Measurements from ENCODE around the gene PAX1. TPM values are rescaled to one million over a fixed set of nuclear protein-coding genes. Genes with fewer than 3 reads are reported as not detected.
A peak's percentile ranks its signal among the peaks of the same experiment; 100 is the strongest.

The PAX1 gene
- polyA plus RNA-seq, 3 donors, result not detected

DNA sequence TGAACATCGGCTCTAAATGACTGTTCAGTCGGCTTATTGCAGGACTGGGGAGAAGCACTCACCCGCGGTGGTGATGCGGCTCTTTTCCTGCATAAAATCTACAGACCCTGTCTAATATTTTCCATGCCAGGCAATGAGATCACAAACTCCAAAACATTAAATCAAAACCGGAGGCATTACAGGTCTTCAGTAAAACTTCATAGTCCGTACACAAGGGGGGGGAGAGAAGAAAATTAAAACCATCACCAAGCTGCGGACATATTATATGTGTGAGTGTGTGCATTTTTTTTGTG, 6.3 kb upstream of the PAX1 start:
- H3K4me1 Mint-ChIP-seq, result peaks cover 3% of the 10 kb centered on the region
- DNase-seq, result no peak
- peaks cover 0 to 9% (median 5%) of the 10 kb centered on the region in 7 donors for H3K9me3 Mint-ChIP-seq
- H3K36me3 Mint-ChIP-seq, result peaks cover 2 to 3% of the 10 kb centered on the region in 2 donors
- peaks cover 71 to 81% (median 77%) of the 10 kb centered on the region in 3 donors for H3K27me3 Mint-ChIP-seq (ENCODE audit: low read depth in 3 of 3)
- H3K27ac Mint-ChIP-seq, result no peak overlapping the region
- H3K4me3 ChIP-seq (replicated peaks in 1 of 3; ENCODE audit: low read depth in 2 of 3, low read length in 3 of 3), result no peak overlapping the region
- intact Hi-C loops (cut with micrococcal nuclease), result no loop called here
- 68% methylated on average over 3 of the region's 8 CpGs for WGBS (ENCODE audit: insufficient coverage)
- H3K9ac ChIP-seq (ENCODE audit: insufficient read depth, low read length, poor library complexity, severe bottlenecking), result no peak overlapping the region
- H4K20me1 ChIP-seq (ENCODE audit: insufficient read depth, low read length), result no peaks in the 10 kb centered on the region
- H3K4me1 ChIP-seq (ENCODE audit: control insufficient read depth in 1 of 2, insufficient read depth in 2 of 2, low read length in 2 of 2), result no peaks in the 10 kb centered on the region
- H3K27me3 ChIP-seq (ENCODE audit: control insufficient read depth in 2 of 2, insufficient read depth in 2 of 2, low read length in 2 of 2), result peaks cover 54 to 76% of the 10 kb centered on the region in 2 donors
- no peaks in the 10 kb centered on the region for H3K79me2 ChIP-seq (ENCODE audit: insufficient read depth, low read length)
- no peak overlapping the region for H3K4me2 ChIP-seq (replicated peaks; ENCODE audit: extremely low read depth, low read length, poor library complexity, severe bottlenecking)
- peaks cover 0 to 41% of the 10 kb centered on the region in 2 donors for H3K9me3 ChIP-seq (replicated peaks in 1 of 2; ENCODE audit: control insufficient read depth in 1 of 2, insufficient read depth in 1 of 2, low read length in 2 of 2)
- H3K4me3 Mint-ChIP-seq, result peak overlapping the region in 1 of 2 donors; percentile 73
- TF ChIP-seq, protein P1, sequence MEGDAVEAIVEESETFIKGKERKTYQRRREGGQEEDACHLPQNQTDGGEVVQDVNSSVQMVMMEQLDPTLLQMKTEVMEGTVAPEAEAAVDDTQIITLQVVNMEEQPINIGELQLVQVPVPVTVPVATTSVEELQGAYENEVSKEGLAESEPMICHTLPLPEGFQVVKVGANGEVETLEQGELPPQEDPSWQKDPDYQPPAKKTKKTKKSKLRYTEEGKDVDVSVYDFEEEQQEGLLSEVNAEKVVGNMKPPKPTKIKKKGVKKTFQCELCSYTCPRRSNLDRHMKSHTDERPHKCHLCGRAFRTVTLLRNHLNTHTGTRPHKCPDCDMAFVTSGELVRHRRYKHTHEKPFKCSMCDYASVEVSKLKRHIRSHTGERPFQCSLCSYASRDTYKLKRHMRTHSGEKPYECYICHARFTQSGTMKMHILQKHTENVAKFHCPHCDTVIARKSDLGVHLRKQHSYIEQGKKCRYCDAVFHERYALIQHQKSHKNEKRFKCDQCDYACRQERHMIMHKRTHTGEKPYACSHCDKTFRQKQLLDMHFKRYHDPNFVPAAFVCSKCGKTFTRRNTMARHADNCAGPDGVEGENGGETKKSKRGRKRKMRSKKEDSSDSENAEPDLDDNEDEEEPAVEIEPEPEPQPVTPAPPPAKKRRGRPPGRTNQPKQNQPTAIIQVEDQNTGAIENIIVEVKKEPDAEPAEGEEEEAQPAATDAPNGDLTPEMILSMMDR (IDR thresholded peaks at IDR 0.05), result no peak
- H3K36me3 ChIP-seq (replicated peaks in 1 of 2; ENCODE audit: control insufficient read depth in 1 of 2, insufficient read depth in 2 of 2, low read length in 2 of 2), result no peaks in the 10 kb centered on the region
- H2AFZ ChIP-seq (ENCODE audit: insufficient read depth, low read depth, low read length, poor library complexity, severe bottlenecking), result no peak overlapping the region
- no peak overlapping the region for H3K27ac ChIP-seq (ENCODE audit: low read depth in 1 of 2, low read length in 2 of 2)

DNA sequence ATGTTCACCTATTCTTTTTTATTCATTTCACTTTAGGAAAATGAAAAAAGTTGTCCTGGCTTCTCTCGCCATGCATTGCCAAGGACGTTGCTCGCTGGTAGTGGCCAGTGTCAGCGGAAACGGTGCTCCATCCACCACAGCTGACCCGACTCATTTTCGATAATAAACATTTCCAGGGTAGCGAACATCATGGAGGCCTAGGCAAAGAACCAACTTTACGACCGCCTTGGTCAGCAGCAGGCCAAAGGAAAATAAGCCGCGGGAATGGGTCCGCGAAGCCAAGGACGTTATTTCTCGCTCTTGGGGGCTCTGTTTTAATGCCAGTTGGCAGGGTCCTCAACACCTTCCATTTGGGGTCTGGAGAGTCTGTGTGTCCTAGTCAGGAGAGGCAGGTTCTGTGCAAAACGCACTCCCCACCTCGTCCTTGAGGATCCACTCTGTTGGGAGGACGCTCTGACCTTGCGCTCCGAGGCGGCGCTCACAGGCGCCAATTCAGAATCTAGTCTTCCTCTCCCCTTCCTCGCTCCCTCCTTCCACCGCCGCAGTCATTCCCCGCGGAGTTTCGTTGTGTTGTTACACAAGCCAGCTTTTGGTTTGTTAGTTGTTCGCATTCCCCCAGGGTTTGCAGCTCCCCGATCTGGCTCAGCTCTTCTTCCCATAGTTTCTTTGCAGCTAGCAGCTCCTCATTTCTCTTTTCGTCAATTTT, 4.1 kb upstream of the PAX1 start:
- peaks cover 85 to 92% (median 87%) of the 10 kb centered on the region in 3 donors for H3K27me3 Mint-ChIP-seq (ENCODE audit: low read depth in 3 of 3)
- peak overlapping the region in 1 of 2 donors; percentile 82 for H3K4me3 Mint-ChIP-seq
- Histone ChIP-seq H3K4me1 (ENCODE audit: control insufficient read depth in 1 of 2, insufficient read depth in 2 of 2, low read length in 2 of 2) (no peaks in the 10 kb centered on the region), H3K9ac (ENCODE audit: insufficient read depth, low read length, poor library complexity, severe bottlenecking) (no peak overlapping the region), H3K27me3 (ENCODE audit: control insufficient read depth in 2 of 2, insufficient read depth in 2 of 2, low read length in 2 of 2) (peaks cover 67 to 91% of the 10 kb centered on the region in 2 donors), H3K79me2 (ENCODE audit: insufficient read depth, low read length) (no peaks in the 10 kb centered on the region), H3K27ac (ENCODE audit: low read depth in 1 of 2, low read length in 2 of 2) (no peak overlapping the region), H3K4me3 (replicated peaks in 1 of 3; ENCODE audit: low read depth in 2 of 3, low read length in 3 of 3) (no peak overlapping the region), H3K36me3 (replicated peaks in 1 of 2; ENCODE audit: control insufficient read depth in 1 of 2, insufficient read depth in 2 of 2, low read length in 2 of 2) (no peaks in the 10 kb centered on the region), H4K20me1 (ENCODE audit: insufficient read depth, low read length) (no peaks in the 10 kb centered on the region), H3K9me3 (replicated peaks in 1 of 2; ENCODE audit: control insufficient read depth in 1 of 2, insufficient read depth in 1 of 2, low read length in 2 of 2) (peaks cover 0 to 50% of the 10 kb centered on the region in 2 donors), H3K4me2 (replicated peaks; ENCODE audit: extremely low read depth, low read length, poor library complexity, severe bottlenecking) (no peak overlapping the region), H2AFZ (ENCODE audit: insufficient read depth, low read depth, low read length, poor library complexity, severe bottlenecking) (no peak overlapping the region)
- intact Hi-C loops (cut with micrococcal nuclease), result no loop called here
- WGBS (ENCODE audit: insufficient coverage), result 9% methylated on average over 28 of the region's 33 CpGs
- DNase-seq, result no peak
- no peak overlapping the region for H3K27ac Mint-ChIP-seq
- peaks cover 7% of the 10 kb centered on the region for H3K4me1 Mint-ChIP-seq
- peaks cover 0 to 13% (median 5%) of the 10 kb centered on the region in 7 donors for H3K9me3 Mint-ChIP-seq
- H3K36me3 Mint-ChIP-seq, result peaks cover 2 to 3% of the 10 kb centered on the region in 2 donors
- TF ChIP-seq, protein P1 (IDR thresholded peaks at IDR 0.05), result no peak
